Measurements from ENCODE around the gene ITM2B.
"Not testable (repeated sequence)": the region's sequence is repeated elsewhere in the genome, so short reads cannot be mapped to it uniquely, and the experiment has no call there.

ITM2B gene

DNA sequence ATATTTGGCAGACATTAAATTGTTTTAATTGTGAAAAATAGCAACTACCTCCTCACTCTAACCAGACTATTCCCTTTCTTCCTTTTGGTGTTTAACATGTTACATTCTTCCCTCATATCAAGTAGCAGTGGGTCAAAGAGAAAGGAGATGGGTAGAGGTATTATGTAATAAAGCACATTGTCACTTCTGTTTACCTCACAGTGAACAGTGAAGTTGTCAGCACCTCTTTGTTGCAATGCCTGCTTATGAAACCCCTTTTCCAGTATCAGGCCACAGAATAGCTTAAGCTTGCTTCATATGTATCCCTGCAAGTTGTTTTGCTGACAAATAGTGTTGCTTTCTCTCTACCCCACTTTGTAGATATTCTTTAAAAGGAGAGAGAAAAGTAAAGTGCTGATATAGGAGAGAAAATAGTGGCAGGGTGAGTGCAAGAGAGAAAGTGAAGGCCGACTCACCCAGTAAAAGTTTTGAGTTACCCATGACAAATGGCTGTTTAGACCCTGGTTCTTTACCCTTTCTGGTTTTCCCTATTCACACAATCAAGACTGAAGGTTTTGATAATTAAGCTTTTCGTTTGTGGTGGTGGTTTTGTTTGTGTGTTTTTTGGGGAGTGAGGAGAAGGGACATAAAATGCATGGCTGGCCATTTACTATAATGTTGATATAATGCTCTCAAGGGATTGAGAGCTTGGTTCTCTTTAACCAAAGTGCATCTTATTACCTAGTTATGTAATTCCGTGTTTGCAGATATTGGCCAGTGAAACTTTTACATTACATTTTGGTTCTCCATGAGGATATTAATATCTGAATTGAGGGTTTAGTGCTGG, 3.7 kb downstream of the ITM2B start:
- peak overlapping the region; percentile 95 to 100 (median 99) for H3K4me3 ChIP-seq (ENCODE audit: low read depth in 1 of 5, low read length in 5 of 5)
- H3K27ac ChIP-seq (ENCODE audit: low read depth, low read length) = peak overlapping the region; percentile 99
- no peaks in the 10 kb centered on the region for H3K27me3 ChIP-seq (ENCODE audit: control insufficient read depth in 5 of 5, insufficient read depth in 4 of 5, low read length in 5 of 5)
- H3K36me3 ChIP-seq (ENCODE audit: control insufficient read depth in 5 of 5, insufficient read depth in 5 of 5, low read length in 5 of 5) = peaks cover 0 to 12% (median 3%) of the 10 kb centered on the region in 5 donors
- no peaks in the 10 kb centered on the region for H3K9me3 ChIP-seq (ENCODE audit: control insufficient read depth in 5 of 5, low read length in 5 of 5)
- peak overlapping the region; percentile 42 to 99 (median 97) for H3K9ac ChIP-seq (ENCODE audit: low read length in 5 of 5)
- H3K4me1 ChIP-seq (ENCODE audit: control insufficient read depth in 5 of 5, insufficient read depth in 5 of 5, low read length in 5 of 5) = peaks cover 6 to 66% (median 50%) of the 10 kb centered on the region in 5 donors

DNA sequence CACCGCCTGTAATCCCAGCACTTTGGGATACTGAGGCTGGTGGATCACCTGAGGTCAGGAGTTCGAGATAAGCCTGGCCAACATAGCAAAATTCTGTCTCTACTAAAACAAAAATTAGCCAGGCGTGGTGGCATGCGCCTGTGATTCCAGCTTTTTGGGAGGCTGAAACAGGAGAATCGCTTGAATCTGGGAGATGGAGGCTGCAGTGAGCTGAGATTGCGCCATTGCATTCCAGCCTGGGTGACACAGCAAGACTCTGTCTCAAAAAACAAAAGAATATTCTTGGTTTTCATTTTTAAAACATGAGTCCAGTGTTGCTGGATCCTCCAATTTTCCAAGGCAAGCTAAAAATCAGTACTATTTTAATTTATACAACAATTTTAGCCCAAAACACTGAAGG, 6.4 kb downstream of the ITM2B start:
- peak overlapping the region; percentile 63 for H3K27ac ChIP-seq (ENCODE audit: low read depth, low read length)
- peaks cover 2 to 58% (median 44%) of the 10 kb centered on the region in 5 donors for H3K4me1 ChIP-seq (ENCODE audit: control insufficient read depth in 5 of 5, insufficient read depth in 5 of 5, low read length in 5 of 5)

DNA sequence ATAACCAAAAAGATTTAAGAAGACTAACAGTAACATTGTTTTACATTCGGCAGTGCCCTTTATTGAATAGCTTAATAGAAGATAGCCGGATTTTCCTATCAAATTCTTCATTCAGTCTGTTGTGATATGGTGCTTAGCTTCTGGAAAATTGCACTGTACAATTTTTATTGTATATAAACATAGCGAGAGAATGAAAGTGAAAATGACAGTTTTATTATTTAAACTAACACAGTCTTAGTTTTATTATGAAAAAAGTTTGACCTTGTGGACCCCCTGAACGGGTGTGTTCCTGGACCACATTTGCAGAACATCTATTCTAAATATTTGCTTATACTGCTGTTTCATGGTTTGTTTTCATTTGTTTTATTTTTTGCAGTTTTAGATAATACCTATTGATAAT, 8.6 kb downstream of the ITM2B start:
- Histone ChIP-seq H3K27ac (ENCODE audit: low read depth, low read length) (peak overlapping the region; percentile 29), H3K36me3 (ENCODE audit: control insufficient read depth in 5 of 5, insufficient read depth in 5 of 5, low read length in 5 of 5) (peaks cover 0 to 15% (median 4%) of the 10 kb centered on the region in 5 donors), H3K4me1 (ENCODE audit: control insufficient read depth in 5 of 5, insufficient read depth in 5 of 5, low read length in 5 of 5) (peaks cover 2 to 51% (median 38%) of the 10 kb centered on the region in 5 donors), H3K4me3 (ENCODE audit: low read depth in 1 of 5, low read length in 5 of 5) (no peak overlapping the region), H3K9me3 (ENCODE audit: control insufficient read depth in 5 of 5, low read length in 5 of 5) (no peaks in the 10 kb centered on the region), H3K9ac (ENCODE audit: low read length in 5 of 5) (no peak overlapping the region), H3K27me3 (ENCODE audit: control insufficient read depth in 5 of 5, insufficient read depth in 4 of 5, low read length in 5 of 5) (no peaks in the 10 kb centered on the region)

More for the DNA sequence above, 6.4 kb downstream of the ITM2B start:
- not testable (repeated sequence) for H3K9ac ChIP-seq (ENCODE audit: low read length in 5 of 5); H3K27me3 ChIP-seq (ENCODE audit: control insufficient read depth in 5 of 5, insufficient read depth in 4 of 5, low read length in 5 of 5); H3K4me3 ChIP-seq (ENCODE audit: low read depth in 1 of 5, low read length in 5 of 5); H3K9me3 ChIP-seq (ENCODE audit: control insufficient read depth in 5 of 5, low read length in 5 of 5)
- H3K36me3 ChIP-seq (ENCODE audit: control insufficient read depth in 5 of 5, insufficient read depth in 5 of 5, low read length in 5 of 5) = peaks cover 0 to 15% (median 4%) of the 10 kb centered on the region in 5 donors

DNA sequence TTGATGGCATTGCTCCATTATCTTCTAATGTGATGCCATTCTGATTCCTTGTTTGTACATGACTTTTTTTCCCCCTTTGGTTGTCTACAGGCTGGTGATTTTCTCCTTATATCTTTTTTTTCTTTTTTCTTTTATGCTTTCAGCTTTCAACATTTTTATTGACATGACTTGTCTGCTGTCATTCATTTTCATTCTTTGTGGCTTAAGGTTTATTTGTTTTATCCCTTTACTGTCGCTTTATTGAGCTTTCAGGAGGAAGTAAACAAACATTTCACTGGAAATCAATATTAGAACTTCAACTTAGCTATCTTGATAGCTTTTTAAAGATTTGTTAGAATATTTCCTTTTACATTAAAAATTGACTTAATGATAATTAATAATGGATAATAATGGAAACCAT, 9.7 kb downstream of the ITM2B start:
- no peak overlapping the region for H3K4me3 ChIP-seq (ENCODE audit: low read depth in 1 of 5, low read length in 5 of 5)
- peaks cover 0 to 46% (median 28%) of the 10 kb centered on the region in 5 donors for H3K4me1 ChIP-seq (ENCODE audit: control insufficient read depth in 5 of 5, insufficient read depth in 5 of 5, low read length in 5 of 5)
- no peaks in the 10 kb centered on the region for H3K27me3 ChIP-seq (ENCODE audit: control insufficient read depth in 5 of 5, insufficient read depth in 4 of 5, low read length in 5 of 5)
- H3K9ac ChIP-seq (ENCODE audit: low read length in 5 of 5) = no peak overlapping the region
- H3K36me3 ChIP-seq (ENCODE audit: control insufficient read depth in 5 of 5, insufficient read depth in 5 of 5, low read length in 5 of 5) = peaks cover 0 to 15% (median 4%) of the 10 kb centered on the region in 5 donors
- no peaks in the 10 kb centered on the region for H3K9me3 ChIP-seq (ENCODE audit: control insufficient read depth in 5 of 5, low read length in 5 of 5)
- H3K27ac ChIP-seq (ENCODE audit: low read depth, low read length) = no peak overlapping the region

DNA sequence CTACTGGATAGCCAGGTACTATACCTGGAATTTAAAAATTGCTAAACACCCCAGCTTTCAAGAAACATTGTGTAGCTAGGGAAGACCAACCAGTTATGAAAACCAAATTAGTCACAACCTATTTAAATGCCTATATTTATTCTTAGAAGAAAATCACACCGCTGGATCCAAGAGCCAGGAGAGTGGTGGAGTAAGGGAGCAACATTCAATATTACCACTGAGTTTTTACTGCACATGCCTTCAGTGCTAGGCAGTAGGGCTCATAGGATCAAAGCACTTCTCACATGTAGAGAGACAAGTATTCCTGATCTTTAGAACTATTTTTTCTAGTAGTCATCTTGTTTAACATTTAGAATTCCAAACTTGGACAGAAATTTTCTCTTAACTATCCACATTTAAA, 11.2 kb downstream of the ITM2B start:
- Histone ChIP-seq H3K9ac (ENCODE audit: low read length in 5 of 5) (no peak overlapping the region), H3K9me3 (ENCODE audit: control insufficient read depth in 5 of 5, low read length in 5 of 5) (no peaks in the 10 kb centered on the region), H3K27me3 (ENCODE audit: control insufficient read depth in 5 of 5, insufficient read depth in 4 of 5, low read length in 5 of 5) (no peaks in the 10 kb centered on the region), H3K4me3 (ENCODE audit: low read depth in 1 of 5, low read length in 5 of 5) (no peak overlapping the region), H3K36me3 (ENCODE audit: control insufficient read depth in 5 of 5, insufficient read depth in 5 of 5, low read length in 5 of 5) (peaks cover 0 to 13% (median 4%) of the 10 kb centered on the region in 5 donors), H3K4me1 (ENCODE audit: control insufficient read depth in 5 of 5, insufficient read depth in 5 of 5, low read length in 5 of 5) (peaks cover 0 to 38% (median 18%) of the 10 kb centered on the region in 5 donors), H3K27ac (ENCODE audit: low read depth, low read length) (peak overlapping the region; percentile 37)

DNA sequence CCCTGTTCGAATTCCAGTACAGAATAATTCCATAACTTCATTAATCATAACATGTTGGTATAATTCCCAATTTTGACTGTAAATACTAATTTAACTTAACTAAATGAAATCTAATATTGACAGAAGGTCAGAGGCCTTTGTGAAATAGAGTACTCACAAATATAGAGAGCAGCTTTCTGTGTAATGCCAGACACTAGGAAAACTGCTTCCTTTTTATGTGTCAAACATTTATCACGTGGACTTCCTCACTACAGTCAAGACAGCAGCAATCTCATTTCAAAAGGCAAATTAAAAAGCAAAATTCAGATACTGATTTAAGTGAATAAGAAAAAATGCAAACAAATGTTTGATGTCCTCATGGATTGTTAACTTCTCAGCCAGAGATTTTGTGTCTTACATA, 13.1 kb downstream of the ITM2B start:
- no peaks in the 10 kb centered on the region for H3K9me3 ChIP-seq (ENCODE audit: control insufficient read depth in 5 of 5, low read length in 5 of 5)
- no peak overlapping the region for H3K4me3 ChIP-seq (ENCODE audit: low read depth in 1 of 5, low read length in 5 of 5)
- H3K36me3 ChIP-seq (ENCODE audit: control insufficient read depth in 5 of 5, insufficient read depth in 5 of 5, low read length in 5 of 5) = peaks cover 0 to 8% (median 0%) of the 10 kb centered on the region in 5 donors
- H3K27me3 ChIP-seq (ENCODE audit: control insufficient read depth in 5 of 5, insufficient read depth in 4 of 5, low read length in 5 of 5) = no peaks in the 10 kb centered on the region
- peak overlapping the region; percentile 30 for H3K27ac ChIP-seq (ENCODE audit: low read depth, low read length)
- peaks cover 0 to 34% (median 16%) of the 10 kb centered on the region in 5 donors for H3K4me1 ChIP-seq (ENCODE audit: control insufficient read depth in 5 of 5, insufficient read depth in 5 of 5, low read length in 5 of 5)
- peak overlapping the region in 1 of 5 donors; percentile 4 for H3K9ac ChIP-seq (ENCODE audit: low read length in 5 of 5)

DNA sequence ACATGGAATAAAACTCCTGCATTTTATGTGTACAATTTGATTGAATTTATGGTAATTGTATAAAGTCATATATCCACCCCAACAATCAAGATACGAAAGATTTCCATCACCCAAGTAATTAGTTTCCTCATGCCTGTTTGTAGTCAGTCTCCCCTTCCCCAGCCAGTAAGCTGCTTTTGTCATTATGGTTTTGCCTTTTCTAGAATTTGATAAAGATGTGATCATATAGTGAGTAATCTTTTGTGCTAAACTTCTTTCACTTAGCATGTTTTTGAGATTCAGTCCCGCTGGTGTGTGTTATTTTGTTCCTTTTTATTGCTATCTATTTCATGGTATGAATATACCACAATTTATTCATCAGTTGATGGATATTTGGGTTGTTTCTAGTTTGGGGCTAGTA, 16.0 kb downstream of the ITM2B start:
- Histone ChIP-seq H3K4me3 (ENCODE audit: low read depth in 1 of 5, low read length in 5 of 5) (no peak overlapping the region), H3K27ac (ENCODE audit: low read depth, low read length) (peak overlapping the region; percentile 50), H3K4me1 (ENCODE audit: control insufficient read depth in 5 of 5, insufficient read depth in 5 of 5, low read length in 5 of 5) (peaks cover 0 to 52% (median 27%) of the 10 kb centered on the region in 5 donors)

DNA sequence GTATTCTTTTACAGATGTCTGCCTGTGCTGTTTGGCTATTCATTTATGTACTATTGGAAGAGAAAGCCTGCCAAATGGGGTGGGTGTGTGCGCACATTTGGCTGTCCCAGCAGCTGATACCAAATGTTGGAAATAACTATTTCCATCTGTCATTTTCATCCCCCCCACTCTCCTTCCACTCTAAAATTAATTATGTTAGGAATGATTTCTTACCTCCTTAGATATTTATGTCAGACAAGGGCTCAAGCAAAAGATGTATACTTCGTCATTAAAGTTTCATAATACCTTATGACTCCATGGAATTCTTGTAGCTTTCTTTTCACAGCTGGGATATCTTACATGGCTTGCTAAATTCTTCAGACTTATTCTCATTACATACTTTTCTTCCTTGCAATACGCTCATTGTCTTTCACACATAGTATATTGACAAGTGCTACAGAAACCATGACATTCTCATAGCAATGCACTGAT, 18.6 kb downstream of the ITM2B start:
- Histone ChIP-seq H3K9ac (ENCODE audit: low read length in 5 of 5) (no peak overlapping the region), H3K4me1 (ENCODE audit: control insufficient read depth in 5 of 5, insufficient read depth in 5 of 5, low read length in 5 of 5) (peaks cover 0 to 47% (median 24%) of the 10 kb centered on the region in 5 donors), H3K27me3 (ENCODE audit: control insufficient read depth in 5 of 5, insufficient read depth in 4 of 5, low read length in 5 of 5) (no peaks in the 10 kb centered on the region), H3K27ac (ENCODE audit: low read depth, low read length) (peak overlapping the region; percentile 71), H3K4me3 (ENCODE audit: low read depth in 1 of 5, low read length in 5 of 5) (no peak overlapping the region), H3K36me3 (ENCODE audit: control insufficient read depth in 5 of 5, insufficient read depth in 5 of 5, low read length in 5 of 5) (peaks cover 22 to 30% (median 28%) of the 10 kb centered on the region in 5 donors), H3K9me3 (ENCODE audit: control insufficient read depth in 5 of 5, low read length in 5 of 5) (no peaks in the 10 kb centered on the region)

More for the DNA sequence above, 16.0 kb downstream of the ITM2B start:
- Histone ChIP-seq H3K9ac (ENCODE audit: low read length in 5 of 5) (no peak overlapping the region), H3K9me3 (ENCODE audit: control insufficient read depth in 5 of 5, low read length in 5 of 5) (no peaks in the 10 kb centered on the region), H3K36me3 (ENCODE audit: control insufficient read depth in 5 of 5, insufficient read depth in 5 of 5, low read length in 5 of 5) (peaks cover 2 to 7% (median 5%) of the 10 kb centered on the region in 5 donors), H3K27me3 (ENCODE audit: control insufficient read depth in 5 of 5, insufficient read depth in 4 of 5, low read length in 5 of 5) (no peaks in the 10 kb centered on the region)

DNA sequence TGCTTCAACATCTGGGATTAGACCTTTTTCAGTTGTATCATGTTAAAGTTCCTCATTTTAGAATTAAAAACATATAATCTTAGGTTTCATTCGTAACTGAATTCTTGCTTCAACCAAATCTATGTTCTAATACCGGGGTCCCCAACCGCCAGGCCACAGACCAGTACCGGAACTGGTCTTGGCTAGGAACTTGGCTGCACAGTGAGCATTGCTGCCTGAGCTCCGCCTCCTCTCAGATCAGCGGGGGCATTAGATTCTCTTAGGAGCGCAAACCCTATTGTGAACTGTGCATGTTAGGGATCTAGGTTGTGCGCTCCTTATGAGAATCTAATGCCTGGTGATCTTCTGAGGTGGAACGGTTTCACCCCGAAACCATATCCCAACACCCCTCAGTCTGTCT, 19.2 kb downstream of the ITM2B start:
- Histone ChIP-seq H3K4me3 (ENCODE audit: low read depth in 1 of 5, low read length in 5 of 5) (no peak overlapping the region), H3K36me3 (ENCODE audit: control insufficient read depth in 5 of 5, insufficient read depth in 5 of 5, low read length in 5 of 5) (peaks cover 28 to 35% (median 33%) of the 10 kb centered on the region in 5 donors), H3K9ac (ENCODE audit: low read length in 5 of 5) (no peak overlapping the region), H3K4me1 (ENCODE audit: control insufficient read depth in 5 of 5, insufficient read depth in 5 of 5, low read length in 5 of 5) (peaks cover 0 to 42% (median 24%) of the 10 kb centered on the region in 5 donors), H3K27me3 (ENCODE audit: control insufficient read depth in 5 of 5, insufficient read depth in 4 of 5, low read length in 5 of 5) (no peaks in the 10 kb centered on the region), H3K27ac (ENCODE audit: low read depth, low read length) (peak overlapping the region; percentile 71), H3K9me3 (ENCODE audit: control insufficient read depth in 5 of 5, low read length in 5 of 5) (no peaks in the 10 kb centered on the region)

DNA sequence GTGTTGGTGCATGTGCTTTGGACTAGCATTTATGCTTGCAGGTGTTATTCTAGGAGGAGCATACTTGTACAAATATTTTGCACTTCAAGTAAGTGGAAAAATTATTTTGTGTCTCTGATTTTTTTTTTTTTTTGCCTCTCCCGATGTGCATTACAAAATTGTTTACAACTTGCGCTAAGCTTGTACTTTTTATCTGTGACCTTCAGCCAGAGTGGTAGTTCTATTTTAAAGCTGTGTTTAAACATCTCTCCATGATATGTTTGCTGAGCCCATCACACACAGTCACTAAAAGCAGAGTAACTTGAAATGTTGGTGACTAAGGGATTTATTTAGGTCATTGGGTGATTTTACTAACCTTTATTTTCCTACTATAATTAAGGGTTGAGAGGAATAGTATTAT, 20.8 kb downstream of the ITM2B start:
- H3K4me1 ChIP-seq (ENCODE audit: control insufficient read depth in 5 of 5, insufficient read depth in 5 of 5, low read length in 5 of 5) = peaks cover 0 to 38% (median 24%) of the 10 kb centered on the region in 5 donors
- H3K4me3 ChIP-seq (ENCODE audit: low read depth in 1 of 5, low read length in 5 of 5) = no peak overlapping the region
- no peak overlapping the region for H3K9ac ChIP-seq (ENCODE audit: low read length in 5 of 5)
- H3K36me3 ChIP-seq (ENCODE audit: control insufficient read depth in 5 of 5, insufficient read depth in 5 of 5, low read length in 5 of 5) = peaks cover 39 to 51% (median 44%) of the 10 kb centered on the region in 5 donors
- H3K9me3 ChIP-seq (ENCODE audit: control insufficient read depth in 5 of 5, low read length in 5 of 5) = no peaks in the 10 kb centered on the region
- H3K27me3 ChIP-seq (ENCODE audit: control insufficient read depth in 5 of 5, insufficient read depth in 4 of 5, low read length in 5 of 5) = no peaks in the 10 kb centered on the region
- peak overlapping the region; percentile 6 for H3K27ac ChIP-seq (ENCODE audit: low read depth, low read length)
